ENCODE results near the gene HSPA14.
"Not testable (repeated sequence)": the region's sequence is repeated elsewhere in the genome, so short reads cannot be mapped to it uniquely, and the experiment has no call there.

HSPA14 gene

DNA sequence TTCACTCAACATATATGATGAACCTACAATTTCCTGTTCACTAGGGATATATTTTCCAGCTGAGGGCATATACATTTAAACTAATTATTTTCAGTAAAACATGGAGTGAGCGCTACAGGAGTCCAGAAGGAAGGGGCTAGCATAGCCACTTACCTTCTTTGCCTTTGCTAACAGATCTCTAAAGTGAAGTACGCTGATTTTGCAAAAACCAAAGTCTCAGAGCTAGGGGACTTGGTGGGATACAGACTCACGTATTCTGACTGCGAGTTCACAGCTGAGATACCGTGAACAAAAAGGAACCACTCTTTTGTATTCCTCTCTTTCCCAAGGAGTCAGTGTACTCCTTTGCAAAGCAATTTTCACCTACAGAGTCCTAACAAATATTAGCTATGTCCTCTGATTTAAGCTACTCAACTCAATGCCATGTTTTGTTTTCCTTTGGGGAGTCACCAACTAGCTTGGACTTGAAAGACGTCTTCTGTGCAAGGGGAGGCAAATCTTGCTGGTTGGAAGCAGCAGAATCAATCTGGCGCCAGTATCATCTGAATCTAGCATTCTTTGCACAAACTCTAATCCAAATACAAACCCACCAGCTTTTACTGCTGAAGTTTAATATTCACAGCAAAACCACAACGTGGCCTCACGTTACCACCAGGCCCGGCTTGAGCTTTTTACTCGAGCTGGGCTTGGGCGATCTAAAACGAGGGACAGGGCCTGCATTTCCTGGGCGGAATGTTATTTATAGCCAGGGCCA lies 926 bp upstream of the HSPA14 start:
- DNase-seq = no peak

DNA sequence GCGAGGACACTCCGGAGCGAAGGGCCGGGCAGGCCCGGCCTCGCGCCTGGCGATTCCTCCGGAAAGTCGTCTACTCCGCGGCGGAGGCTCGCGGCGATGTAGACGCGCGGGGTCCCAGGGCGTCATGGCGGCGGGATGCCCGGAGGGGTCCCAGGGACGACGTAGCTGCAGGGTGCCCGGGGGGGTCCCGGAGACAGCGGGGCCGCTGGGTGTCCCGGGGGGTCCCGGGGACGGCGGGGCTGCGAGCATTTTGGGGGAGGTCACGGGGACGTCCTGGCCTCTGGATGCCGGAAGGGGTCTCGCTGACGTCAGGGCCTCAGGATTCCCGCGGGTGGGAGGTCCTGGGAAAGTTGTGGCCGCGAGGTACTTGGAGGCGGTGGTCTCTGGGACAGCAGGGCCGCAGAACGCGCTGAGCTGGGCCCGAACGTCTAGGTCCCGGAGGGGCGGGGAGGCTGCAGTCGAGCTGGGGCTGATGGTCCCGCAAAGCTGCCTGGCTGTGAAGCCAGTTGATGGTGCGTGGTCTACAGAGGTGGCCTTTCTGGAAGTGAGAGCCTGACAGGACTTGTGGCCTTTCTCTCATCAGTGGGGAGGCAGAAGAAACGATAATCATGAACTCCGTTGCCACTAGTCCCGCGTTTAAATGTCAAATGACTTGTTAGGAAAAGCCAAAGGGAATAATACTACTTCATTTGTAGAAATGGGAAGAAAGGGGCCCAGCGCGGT lies 637 bp downstream of the HSPA14 start:
- peak in 4 of 5 donors; percentile 6 to 22 (median 17) for DNase-seq

DNA sequence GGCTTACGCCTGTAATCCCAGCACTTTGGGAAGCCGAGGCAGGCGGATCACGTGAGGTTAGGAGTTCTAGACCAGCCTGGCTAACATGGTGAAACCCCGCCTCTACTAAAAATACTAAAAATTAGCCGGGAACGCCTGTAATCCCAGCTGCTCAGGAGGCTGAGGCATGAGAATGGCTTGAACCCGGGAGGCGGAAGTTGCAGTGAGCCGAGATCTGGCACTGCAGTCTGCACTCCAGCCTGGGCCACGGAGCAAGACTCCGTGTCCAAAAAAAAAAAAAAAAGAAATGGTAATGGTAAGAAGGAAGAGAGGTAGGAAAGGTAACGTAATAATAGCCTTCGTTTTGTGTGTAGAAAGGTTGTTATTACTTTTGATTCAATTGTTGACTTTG lies 1.2 kb downstream of the HSPA14 start:
- DNase-seq = no peak

DNA sequence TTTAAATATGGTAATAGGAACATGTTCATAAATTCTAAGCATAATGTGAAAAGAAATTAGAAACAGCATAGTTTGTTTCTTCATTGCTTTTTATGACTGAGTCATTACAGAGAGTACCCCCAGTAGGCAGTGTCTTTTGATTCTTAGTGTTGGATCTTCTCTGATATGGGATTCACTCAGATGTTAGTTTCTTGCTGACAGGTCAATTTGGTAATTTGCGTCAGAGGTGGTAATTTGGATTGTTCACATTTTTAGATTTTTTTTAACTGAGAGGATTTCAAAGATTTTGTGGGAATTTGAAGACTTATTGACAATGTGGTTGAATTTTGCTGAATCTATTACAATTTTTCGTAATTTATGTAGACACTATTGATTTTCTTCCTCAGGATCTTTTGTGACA lies 2.1 kb downstream of the HSPA14 start:
- DNase-seq = no peak

DNA sequence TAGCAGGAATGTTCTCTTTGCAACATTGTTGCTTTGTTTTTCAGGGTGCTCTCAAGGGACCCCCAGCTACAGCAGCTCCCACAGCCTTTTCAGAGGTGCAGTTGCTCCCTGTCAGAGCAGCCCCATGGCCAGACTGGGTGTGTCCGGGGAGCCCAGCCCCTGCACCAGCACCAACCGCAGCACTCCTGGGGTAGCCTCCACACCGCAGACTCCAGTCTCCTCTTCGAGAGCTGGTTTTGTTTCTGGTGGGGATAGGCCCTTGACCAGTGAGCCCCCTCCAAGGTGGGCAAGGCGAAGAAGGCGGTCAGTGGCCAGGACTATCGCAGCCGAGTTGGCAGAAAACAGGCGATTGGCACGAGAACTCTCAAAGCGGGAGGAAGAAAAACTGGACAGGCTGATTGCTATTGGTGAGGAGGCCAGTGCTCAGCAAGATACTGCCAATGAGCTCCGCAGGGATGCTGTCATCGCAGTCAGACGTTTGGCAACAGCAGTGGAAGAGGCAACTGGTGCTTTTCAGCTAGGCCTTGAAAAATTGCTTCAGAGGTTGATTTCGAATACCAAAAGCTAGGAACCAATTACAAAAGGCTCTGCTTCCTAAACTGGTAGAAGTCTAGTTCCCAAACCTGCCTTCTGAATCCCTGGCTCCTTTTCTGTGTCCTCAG lies 5.4 kb downstream of the HSPA14 start:
- no peak for DNase-seq

DNA sequence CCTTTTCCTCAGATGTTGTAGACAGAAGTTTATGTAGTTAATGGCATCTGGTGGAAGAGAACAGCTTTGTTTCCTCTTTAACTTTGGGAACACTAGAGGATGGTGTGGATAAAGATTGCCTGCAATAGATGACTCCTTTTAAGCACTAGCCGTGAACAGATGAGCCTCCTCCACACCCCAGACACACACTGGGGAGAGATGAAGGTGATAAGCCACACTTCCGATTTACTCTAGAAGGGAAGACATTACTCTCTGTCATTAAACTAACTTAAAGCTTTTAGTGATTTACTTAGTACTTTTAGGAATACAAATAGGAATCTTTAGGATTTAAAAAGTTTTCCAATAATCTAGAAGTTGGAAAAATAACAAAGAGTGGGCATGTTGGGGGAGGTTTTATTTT lies 6.8 kb downstream of the HSPA14 start:
- no peak for DNase-seq

DNA sequence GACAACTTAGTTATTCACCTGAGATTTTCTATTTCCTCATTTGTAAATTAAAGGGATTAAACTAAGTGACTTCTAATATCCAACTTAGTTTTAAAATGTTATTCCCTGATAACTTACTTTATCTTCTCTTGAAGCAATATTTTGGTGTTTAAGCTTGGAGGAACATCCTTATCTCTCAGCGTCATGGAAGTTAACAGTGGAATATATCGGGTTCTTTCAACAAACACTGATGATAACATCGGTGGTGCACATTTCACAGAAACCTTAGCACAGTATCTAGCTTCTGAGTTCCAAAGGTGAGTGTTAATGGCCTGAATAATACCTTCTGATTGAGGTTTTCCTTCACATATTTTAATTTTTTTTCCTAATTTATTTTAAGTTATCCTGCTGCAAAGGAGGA lies 14.1 kb downstream of the HSPA14 start:
- no peak for DNase-seq

DNA sequence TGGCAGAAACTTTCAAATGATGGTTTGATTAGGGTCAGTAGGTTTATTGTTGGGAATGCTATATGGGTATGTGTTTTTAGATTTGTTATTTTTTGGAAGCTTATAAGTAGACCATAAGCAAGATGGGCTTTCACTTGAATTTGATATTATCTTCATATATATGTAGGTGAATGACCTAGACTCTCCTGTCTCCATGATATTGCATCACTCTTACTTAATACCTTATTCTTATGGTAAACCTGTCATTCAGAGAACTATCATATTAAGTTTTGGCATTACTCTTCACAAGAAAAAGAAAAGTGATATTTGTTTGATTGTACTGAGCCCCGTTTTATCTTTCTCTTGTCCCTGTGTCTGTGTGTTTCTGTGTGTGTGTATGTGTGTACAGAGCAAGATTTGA lies 17.3 kb downstream of the HSPA14 start:
- DNase-seq = no peak

DNA sequence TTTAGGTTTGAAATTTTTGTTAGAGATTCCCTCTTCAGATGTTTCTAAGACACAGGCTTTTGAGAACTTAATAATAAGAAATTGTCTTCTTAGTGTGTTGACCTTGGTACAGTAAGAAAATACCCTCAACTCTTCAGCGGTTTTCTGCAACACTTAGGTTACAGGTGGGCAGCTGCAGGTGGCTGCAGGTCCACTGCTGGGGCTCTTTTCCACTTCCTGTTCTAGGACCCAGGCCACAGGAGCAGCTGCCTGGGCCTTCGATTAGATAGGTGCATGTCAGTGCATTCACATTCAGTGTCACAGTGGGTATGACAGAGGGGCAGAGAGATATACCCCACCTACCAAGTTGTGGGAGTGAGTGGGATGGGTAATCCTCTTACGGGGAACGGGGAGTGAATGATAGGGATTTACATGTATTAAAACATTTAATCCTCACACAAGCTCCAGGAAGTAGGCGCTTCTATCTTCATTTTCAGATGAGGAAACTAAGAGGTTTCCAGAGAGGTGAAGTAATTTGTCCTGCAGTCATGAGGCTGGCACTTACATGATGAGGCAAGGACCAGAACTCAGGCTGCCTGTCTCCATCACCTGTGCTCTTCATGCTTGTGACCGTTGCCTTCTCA lies 20.3 kb downstream of the HSPA14 start:
- DNase-seq = no peak

DNA sequence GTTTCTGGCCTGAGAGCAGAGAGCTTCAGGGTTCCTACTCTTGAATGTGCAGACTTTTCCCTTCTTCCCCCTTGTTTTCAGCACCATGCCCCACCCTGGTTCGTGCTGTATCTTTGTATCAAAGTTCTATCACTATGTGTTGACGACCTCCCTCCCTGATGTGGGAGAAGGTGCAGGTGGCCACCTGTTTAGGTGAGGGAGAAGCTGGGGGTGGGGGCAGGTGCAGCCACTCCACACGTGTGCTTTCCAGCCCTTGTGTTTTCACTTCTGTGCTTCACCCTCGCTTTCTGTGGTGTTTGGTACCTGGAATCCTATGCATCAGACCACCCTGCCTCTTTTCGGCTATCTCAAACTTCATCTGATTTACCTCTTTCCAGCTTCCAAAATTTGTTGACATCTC lies 20.9 kb downstream of the HSPA14 start:
- no peak for DNase-seq

DNA sequence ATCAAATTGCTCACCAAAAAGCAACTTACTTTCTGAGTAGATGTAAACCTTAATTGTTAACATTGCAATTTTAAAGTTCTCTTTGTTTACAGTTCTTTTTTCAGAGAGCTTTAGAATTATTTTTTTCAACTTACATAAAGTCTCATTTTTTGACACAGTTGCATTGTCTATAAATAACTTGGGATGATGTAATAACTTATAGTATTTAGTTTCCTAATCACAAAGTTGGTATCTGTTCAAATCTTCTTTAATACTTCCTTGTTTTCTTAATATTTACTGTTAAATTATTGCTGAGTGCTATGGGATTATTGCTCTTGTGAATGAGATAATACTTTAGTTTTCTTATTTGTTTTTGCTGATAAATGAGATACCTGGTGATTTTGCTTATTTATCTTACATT lies 21.7 kb downstream of the HSPA14 start:
- no peak for DNase-seq

DNA sequence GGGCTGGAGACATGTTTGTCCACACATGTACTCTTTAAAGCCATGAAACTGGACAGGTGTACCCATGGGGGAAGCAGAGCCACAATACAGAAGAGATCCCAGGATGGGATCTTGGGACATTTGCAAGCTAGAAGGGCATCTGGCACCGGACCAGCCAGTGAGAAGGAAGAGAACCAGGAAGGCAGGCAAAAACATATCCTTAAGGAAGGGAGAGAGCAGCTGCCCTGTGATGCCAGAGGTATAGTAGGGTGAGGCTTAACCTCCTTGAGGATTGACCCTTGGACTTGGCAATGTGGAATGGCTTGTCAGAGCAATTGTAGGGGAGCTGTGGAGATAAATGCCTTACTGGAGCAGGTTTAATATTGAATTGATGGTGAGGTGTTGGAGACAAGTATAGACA lies 22.7 kb downstream of the HSPA14 start:
- no peak for DNase-seq

DNA sequence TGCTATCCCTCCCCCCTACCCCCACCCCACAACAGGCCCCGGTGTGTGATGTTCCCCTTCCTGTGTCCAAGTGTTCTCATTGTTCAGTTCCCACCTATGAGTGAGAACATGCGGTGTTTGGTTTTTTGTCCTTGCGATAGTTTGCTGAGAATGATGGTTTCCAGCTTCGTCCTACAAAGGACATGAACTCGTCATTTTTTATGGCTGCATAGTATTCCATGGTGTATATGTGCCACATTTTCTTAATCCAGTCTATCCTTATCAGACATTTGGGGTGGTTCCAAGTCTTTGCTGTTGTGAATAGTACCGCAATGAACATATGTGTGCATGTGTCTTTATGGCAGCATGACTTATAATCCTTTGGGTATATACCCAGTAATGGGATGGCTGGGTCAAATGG lies 26.4 kb downstream of the HSPA14 start:
- not testable (repeated sequence) for DNase-seq

DNA sequence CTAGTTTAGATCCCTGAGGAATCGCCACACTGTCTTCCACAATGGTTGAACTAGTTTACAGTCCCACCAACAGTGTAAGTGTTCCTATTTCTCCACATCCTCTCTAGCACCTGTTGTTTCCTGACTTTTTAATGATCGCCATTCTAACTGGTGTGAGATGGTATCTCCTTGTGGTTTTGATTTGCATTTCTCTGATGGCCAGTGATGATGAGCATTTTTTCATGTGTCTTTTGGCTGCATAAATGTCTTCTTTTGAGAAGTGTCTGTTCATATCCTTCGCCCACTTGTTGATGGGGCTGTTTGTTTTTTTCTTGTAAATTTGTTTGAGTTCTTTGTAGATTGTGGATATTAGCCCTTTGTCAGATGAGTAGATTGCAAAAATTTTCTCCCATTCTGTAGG lies 26.8 kb downstream of the HSPA14 start:
- not testable (repeated sequence) for DNase-seq

DNA sequence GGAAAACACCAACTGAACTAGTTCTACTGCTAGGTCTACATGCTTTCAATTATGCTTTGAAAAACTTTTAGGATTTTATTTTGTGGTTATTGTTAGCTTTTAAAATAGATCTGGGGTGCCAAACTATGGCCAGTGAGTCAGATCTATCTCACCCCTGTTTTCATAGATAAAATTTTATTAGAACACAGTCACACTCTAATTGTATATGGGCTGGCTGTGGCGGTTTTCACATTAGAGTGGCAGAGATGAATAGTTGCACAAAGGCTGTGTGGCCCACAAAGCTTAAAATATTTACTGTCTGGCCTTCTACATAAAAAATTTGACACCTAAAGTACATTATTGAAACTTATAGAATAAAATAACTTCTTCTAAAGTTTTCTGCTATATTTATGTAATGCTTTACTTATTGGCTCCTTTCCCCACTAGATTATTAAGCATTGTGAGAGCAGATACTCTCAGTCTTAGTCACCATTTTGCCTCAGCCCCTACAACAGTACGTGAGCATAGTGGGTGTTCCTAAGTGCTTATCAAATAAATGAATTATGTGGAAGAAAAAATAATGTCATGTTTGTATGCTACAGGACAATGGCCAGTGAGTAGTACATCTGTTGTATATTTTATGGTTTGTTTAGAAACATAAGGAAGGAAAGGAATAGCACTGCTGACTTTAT lies 35.1 kb downstream of the HSPA14 start:
- DNase-seq = no peak

DNA sequence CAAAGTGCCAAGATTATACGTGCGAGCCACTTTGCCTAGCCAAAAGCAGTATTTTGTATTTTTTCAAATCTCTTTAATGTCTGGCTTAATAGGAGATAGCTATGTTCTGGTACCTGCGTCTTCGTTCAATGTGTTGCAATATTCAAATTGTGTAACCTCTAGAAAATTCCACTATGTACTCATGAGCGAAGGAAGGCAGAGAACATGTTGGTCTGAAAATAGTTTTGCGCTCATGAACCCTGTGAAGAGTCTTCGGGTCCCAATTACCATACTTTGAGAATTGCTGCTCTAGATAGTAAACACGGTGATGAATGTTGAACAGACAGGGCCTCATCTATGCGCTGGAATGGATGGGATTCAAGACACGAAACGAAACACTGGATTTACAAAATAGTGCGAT lies 37.8 kb downstream of the HSPA14 start:
- DNase-seq = no peak

DNA sequence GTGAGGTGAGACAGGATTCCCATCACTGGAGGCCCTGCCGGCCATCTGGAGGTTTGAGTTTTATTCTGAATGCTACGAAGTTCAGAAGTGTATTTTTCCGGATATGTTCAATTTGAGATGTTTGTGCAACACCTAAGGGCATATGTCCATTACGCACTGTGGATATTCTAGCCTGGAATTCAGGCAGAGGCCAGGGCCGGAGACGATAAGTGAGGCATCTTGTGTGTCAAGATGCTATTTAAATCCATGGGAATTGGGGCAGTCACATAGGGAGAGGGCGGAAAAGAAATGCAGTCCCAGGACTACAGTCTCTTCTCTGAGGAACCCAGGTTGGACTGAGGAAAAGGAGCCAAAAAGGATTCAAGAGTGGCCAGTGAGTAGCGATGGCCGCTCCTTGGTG lies 38.7 kb downstream of the HSPA14 start:
- DNase-seq = no peak

DNA sequence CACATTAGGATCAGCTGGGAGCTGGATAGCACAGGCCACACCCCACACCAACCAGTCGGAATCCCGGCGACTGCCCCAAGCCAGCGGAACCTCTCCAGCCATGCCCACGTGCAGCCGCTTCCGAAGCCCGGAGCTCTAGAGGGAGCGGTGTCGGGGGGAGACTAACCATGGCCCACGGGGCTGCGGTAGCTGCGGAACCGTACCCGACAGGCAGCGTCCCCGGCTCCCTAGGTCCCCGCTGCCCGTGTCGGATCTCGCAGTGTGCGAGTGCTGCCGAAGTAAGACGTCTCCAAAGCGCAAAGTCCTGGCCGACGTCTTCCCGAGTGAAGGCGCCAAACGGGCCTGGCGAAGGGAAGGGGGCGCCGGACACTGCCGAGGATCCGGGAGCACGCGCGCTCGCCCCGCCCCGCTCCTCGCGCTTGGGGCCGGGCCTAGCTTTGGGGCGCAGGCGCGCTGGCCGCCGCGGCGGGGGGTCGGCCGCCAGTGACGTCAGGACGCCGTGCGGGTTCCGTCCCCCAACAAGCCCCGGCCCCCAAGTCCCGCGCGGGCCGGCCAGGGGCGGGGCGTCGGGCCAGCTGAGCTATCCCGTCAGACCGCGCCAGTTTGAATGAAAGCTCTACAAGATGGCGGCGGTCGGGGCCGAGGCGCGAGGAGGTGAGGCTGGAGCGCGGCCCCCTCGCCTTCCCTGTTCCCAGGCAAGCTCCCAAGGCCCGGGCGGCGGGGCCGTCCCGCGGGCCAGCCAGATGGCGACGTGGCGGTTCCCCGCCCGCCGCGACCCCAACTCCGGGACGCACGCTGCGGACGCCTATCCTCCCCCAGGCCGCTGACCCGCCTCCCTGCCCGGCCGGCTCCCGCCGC lies 40.4 kb downstream of the HSPA14 start, which contains the start of gene SUV39H2:
SUV39H2 (plus strand) TSS at position 601 of the 858 bp plus-strand sequence; CDS start at position 624, 23 bp downstream.
- peak; percentile 79 to 96 (median 85) for DNase-seq

DNA sequence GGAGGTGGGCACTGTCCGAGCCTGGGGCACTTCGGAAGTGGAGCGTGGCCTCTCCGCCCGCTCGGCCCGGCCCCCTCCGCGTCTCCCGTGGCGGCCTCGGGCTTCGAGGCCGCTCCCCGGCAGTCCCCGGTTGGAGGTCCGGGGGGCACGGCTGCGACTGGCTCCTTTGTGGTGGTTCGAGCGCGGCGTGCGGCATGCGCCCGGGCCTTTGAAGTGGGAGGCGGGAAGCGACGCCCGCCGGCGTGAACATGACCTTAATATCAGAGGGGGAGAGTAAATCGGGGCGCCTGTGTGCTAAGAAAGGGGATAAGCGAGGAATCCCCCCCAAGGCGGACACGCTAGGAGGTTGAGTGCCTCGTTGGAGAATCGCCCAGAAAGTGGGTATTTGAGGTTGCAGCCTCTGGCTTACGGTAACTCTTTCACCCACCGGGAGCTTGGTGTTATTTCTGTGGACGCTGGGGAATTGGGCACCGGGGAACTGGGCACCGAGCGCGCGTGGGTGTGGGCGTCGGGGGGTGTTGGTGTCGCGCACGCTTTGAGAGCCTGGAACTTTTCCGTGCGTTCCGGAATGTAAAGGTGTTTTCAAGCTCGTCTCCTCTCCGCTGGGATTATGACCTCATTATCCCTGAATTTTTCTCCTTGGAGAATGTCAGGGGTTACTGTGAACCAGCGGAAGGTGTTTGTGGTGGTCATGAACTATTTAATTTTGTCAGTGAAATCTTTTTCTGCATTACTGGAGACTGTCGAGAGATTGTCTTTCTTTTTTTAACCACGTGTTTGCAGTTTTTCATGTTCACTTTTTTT lies 41.2 kb downstream of the HSPA14 start:
- peak; percentile 11 to 23 (median 19) for DNase-seq

DNA sequence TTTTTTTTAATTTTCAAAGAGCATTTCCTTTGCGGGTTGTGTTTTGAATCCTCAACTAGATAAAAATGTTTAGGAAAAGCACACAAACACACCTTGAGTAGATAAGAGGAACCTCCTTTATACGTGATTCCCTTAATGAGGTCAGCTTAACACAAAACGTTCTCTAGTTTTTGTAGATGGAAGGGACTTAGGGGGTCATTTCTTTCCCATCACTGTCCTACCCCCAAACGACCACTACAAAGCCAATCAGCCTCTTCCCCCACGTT lies 41.8 kb downstream of the HSPA14 start:
- no peak for DNase-seq

DNA sequence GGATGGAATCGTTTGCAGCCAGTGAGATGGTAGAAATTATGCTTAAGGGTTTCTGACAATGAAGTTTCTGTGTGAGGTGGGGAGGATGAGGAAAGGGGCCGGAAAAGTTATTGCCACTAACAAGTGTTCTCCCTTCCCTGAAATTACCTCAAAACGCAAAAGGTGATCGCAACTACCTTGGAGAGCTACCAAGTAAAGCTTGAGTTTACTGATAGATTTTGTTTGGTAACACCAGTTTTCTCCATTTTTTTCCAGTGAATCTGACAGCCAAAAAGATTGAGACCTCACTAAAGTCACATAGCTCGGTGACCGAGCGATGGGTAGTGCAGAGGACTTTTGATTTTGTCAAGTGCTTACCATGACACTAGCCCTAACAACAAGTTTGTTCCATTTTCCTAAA lies 42.1 kb downstream of the HSPA14 start:
- DNase-seq = no peak

Data from T-helper 1 cell (primary cell).